Suppressor macrophage treated with lipopolysaccharide for 1 hour (primary cell): ENCODE results near the gene CHST13.

Experiments
- DNase-seq, 3 donors: peaks; one replicate each; pipeline ENCODE4 v3.0.0-alpha.2; 2020 to 2022

CHST13 gene

DNA sequence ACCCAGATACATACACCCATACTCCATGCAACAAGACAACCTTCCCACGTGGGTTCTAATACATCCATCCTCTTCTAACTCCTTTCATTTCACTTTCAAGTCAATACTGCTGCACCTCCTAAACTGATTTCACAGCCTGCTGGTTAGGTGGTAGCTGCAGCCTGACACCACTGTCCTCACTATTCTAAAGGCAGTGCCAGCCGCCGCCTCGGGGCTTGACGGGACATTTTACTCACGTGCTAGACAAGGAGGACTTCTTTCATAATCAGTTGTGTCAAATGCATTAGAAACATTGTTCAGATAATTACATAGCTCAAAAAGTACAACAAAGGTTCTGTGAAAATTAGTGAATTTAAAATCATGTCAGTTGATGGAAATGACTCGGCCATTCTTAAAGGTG, 12.7 kb upstream of the CHST13 start:
- no peak for DNase-seq

DNA sequence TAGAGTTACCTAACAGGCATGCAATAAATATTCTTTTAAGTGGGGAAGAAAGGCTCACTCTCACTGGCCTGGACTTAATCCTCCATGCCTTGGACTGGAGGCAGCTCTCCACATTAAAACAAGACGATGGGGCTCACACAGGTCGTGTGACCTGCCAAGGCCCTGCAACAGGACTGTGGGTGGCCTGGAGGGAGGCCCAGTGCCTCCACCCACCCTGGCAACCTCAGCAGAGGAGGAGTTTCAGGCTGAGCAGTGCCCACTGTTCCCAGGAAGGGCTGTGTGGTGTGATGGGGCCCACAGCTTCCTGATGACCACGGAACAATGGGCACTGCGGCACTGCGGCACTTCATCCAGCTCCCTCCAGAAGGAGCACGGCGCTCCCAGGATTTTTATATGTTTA, 11.9 kb upstream of the CHST13 start:
- no peak for DNase-seq

DNA sequence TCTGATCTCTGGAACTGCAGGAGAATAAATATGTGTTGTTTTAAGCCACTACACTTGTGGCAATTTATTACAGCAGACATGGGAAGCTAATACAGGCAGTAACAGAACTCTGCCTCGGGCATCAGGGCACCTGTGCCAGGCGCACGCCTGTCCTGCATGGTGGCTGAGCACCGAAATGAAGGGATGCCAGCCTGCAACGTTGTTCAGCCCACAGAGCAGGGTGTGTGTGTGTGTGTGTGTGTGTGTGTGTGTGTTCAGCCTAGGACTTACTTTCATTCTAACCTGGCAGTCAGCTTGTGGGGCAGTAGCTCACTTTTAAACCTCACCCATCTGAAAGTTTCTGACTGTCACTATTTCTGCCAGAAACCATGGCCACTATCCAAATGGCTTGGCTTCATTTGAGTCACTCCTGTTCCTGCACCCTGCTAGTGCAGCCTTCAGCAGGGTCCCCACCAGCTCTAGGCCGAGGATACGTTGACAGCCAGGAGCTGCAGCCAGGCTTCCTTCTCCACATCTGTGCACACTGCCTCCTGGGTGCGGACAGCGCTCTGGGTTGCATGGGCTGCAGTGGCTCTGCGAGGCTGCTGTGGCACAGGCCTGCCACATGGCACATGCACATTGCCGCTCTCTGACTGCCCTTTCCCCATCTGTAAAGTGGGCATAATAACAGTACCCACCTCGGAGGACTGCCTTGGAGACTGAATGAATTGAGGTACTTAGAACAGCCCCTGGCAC, 10.9 kb upstream of the CHST13 start:
- DNase-seq: no peak

DNA sequence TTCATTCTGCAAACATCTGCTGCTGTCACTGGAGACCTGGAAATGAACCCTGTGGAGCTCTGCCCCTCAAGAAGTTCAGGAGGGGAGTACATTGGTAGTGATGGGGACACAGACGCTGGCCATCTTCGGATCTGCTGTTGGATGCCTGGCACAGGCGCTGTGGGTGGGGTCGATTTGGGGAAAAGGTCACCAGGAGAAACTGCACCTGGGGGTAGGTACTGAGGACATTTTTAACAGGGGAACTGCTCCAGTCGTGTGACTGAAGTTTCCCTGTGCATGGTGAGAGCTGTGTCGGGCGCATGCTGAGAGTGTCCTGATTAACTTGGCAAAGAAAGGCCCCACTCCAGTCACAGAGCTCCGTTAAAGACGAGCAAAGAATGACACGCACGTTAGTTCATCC, 9.8 kb upstream of the CHST13 start:
- DNase-seq: no peak

DNA sequence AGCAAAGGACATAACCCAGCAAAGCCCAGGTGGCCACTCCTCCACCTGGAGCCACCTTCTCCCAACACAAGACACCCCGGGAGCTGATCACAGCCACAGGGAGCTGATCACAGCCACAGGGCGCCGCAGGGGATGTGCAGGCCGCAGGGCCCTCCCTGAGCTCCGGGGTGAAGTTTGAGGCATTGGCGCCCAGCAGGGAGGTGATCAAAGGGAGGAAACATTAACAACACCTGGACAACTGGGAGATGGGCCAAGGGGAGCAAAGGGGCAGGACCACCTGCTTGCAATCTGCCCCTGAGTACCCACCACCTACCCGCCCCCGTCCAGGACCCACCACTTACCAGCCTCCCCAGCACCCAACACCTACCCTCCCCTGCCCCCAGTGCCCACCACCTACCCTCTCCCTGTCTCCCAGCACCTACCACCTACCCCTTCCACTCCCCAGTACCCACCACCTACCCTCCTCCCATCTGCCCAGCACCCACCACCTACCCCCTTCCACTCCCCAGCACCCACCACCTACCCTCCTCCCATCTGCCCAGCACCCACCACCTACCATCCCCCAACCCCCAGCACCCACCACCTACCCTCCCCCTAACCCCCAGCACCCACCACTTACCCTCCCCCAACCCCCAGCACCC, 8.8 kb upstream of the CHST13 start:
- no peak for DNase-seq

DNA sequence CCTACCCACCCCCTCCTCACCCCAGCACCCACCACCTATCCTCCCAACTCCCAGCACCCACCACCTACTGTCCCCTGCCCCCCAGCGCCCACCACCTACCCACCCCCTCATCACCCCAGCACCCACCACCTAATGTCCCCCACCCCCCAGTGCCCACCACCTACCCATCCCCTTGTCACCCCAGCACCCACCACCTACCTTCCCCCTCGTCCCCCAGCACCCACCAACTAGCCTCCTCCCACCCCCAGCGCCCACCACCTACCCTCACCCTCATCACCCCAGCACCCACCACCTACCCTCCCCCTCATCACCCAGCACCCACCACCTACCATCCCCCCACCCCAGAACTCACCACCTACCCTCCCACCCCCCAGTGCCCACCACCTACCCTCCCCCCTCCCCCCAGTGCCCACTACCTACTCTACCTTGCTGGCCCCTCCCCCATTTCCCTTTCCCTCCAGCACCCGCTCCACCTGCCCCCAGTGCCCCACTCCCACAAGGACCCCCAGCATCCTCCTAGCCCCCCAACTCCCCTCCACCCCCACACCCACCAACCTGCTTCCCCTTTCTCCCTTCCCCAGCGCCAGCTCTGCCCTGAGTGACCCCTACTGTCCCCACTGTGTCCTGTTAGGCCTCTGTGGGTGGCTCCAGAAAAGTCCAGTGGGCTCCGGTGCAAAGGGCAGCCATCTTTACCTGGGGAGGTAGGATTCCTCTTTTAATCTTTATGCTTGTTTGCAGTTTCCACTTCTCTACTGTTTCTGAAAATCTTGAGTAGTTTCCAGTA, 7.6 kb upstream of the CHST13 start:
- no peak for DNase-seq

DNA sequence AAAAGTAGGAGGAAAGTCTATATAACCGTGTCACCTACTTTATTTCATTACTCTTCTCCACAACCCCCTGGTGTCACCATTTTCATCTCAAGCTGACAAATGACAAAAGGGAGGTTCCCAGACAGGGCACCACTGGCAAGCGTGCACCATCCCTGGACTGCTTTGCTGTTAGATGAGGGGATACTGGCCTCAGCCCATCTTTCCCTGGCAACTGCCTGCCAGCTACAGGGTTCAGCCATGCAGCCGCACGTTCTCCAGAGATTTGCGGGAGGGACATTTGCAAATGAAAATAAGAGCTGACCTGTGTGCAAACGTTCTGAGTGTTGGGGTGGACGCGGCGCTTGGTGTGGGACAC, 7.0 kb upstream of the CHST13 start:
- no peak for DNase-seq

DNA sequence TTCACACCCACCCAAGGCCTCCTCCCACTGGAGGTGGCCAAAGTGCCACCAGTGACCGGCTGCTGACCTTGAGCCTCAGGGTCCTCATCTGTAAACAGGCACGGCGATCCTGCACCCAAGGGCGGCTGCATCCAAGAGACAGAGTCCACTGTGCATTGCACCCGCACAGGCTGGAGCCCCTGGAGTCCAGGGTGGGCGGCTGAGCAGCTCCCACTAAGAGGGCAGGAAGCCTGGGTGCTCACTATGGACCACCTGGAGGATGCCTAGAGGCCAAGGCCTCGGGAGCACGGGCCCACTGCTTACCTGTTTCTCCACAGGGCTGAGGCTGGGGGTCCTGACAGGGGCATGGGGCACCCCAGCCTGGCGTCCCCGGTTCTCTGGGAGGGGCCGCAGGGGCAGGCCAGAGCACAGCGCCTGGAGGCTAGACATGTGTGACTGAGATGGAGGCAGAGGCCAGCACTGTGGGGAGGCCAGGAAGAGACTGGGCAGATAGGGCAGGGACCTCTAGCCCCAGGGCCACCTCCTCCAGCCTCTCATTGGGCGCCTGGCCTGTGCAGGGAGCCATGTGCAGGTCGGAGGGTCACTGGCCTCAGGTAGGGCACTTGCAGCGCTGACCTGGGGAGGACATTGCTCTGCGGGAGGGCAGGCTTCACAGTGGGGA, 6.5 kb upstream of the CHST13 start, which contains the start of gene UROC1:
UROC1 (minus strand) TSS at position 483 of the 661 bp plus-strand sequence; CDS start at position 429, 54 bp downstream.
- no peak for DNase-seq

DNA sequence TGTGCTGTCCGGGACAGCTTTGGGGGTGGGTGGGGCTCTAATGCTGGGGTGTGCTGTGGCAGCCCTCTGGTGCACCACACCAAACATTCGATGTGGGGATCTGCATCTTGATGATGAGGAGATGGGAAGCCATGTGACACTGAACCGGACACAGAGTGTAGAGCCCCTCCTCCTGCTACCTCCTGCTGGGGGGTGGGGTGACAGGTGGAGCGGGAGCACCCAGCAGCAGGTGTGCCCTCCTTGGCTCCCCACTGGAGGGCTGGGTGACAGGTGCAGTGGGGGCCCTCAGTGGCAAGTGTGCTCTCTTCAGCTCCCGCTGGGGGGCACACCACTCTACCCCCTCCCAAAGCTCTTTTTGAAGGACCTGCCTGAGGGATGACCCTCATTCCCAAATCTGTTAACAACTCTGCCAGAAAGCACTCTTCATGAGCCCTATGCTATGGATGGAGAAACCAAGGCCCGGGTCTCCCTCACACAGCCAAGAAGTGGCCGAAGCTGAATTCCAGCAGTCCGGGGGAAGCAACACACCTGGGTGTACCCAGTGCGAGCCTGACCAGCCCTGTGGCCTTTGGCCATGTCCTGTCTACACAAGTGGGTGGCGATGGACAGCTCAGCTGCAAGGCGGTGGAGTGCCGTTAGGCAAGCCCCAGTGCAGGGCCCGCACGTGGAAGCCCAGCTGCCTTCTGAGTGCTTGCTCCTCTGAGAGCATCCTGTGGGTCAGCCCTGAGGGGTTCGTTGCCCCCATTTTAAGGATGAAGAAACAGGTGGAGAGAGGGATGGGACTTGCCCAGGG, 5.8 kb upstream of the CHST13 start:
- DNase-seq: no peak

DNA sequence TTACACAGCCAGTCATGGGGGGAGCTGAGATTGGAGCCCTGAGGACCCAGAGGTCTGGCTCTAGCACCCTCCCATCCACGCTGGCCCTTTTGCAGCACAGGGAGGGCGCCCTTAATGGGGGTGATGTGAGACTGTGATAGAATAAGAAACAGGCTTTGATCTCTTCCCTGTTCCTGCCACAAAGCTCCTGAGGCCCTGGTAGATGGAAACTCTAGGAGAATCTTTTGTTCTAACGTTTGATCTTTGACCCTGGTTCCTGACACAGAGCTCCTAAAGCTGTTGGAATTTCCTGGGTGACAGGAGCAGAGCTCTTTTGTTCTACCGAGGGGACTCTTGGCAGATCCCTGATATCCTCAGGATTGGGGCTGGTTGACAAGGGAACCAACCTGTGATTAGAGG, 5.2 kb upstream of the CHST13 start:
- no peak for DNase-seq

DNA sequence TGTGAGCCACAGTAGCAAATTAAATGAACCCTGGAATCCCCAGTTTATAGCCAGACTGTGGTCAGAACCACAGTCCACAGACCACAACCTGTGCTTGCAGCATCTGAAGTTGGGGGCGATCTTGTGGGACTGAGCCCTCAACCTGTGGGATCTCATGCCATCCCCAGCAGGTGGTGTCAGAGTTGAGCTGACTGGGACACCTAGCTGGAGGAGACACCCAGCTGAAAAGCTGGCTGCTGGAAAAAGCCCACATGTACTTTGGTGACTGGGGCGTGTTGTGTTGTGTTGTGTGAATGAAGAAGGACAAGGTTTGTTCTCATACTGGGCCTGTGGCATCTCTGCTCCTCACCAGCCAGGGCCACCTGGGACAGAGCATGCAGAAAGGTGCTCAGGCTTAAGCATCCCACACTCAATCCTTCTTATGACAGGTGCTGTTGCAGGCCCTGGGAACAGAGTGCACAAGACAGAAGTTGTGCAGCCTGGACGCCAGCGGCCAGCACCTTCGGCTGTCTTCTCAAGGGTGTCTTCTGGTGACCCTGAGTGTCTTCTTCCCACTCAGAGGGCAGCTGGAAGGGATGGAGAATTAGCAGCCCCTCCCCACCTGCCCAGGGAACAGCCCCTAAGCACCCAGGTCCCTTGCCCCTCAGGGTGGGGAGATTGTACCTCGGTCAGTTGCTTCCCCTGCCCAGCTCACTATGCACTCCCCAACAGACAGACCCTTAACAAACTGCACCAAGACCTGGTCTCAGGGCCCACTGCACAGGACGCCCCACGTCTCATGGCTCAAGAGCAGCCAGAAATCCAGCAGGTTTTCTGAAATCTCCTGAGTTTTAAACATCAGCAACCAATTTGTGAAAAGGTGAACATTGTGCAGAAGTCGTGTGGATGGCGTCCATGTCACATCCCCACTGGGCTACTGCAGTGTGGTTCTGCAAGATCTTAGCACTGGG, 4.2 kb upstream of the CHST13 start:
- DNase-seq: no peak

DNA sequence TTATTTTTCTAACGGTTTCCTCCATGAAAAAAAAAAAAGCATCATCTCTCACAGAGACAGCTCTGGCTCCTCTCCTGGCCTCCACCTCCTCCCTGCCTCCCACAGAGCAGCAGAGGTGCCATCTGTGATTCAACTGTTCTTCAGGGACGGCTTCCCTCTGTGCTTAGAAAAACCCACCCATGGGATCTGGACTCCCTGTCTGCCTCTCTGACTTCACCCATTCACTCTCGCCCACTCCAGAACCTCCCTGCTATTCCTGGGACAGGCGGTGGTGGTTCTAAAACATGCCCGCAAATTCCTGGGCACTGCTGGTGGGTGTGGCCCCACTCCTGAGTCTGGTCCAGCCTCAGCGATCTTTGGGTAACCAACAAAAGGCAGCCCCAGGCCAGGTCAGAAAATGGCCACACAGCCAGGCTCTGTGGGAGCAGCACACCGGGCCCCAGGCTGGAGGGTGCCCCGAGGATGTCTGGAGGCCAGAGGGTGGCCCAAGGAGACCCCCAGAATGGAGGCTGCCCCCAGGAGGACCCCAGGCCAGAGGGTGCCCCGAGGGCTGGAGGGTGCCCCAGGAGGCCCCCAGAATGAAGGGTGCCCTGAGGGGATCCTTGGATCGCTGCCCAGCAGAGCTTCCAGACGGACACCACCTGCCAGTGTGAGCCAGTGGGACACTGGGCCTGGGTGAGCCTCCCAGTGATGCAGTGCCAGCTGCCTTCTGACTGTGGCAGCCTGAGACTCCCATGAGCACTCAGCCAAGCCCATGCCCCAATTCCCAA, 2.6 kb upstream of the CHST13 start:
- DNase-seq: no peak

DNA sequence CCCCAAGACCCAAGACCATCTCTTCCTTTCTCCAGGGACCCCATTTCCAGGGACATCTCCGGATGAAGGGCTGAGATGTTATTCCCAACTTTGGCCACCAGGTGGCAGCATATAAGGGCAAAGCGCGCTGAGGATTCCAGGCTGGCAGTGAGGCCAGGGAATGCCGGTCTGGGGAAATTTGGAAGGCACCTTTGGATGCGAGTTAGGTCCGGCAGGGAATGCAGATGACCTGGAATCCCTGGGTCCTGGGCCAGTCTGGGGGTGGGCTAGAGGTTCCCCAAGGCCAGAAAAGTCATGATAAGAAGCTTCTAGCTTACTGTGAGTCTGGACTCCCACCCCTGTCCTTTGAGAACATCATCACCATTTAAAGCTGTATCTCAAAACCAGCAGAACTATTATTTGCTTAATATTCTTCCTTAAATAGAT, 1.6 kb upstream of the CHST13 start:
- DNase-seq: peak; percentile 63 to 76 (median 71)

DNA sequence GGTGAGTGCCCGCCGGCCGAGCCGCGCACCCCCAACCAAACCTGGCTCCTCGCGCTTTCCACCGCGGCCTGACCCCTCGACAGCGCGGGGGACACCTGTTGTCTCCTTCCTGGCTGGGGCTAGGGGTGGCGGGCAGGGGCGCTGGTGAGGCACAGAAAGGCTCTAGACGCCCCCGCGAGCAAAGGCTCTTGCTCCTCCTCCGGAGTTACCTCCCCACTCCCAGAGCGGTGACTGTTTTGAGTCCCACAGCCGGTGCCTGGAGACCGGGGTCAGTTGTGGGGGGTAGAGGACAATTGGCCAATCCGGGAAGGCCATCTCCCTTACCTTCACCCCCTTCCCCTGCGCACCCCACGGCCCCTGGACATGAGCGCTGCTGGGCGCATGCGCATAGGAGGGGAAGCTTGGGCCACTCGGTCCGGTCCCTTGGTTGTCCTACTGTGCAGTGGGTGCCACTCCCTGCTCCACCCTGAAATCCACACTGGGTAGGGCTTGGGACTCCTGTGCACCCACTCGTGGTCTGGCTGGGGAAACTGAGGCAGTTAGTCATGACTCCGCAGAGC, 554 bp downstream of the CHST13 start:
- peak; percentile 33 to 77 (median 69) for DNase-seq

DNA sequence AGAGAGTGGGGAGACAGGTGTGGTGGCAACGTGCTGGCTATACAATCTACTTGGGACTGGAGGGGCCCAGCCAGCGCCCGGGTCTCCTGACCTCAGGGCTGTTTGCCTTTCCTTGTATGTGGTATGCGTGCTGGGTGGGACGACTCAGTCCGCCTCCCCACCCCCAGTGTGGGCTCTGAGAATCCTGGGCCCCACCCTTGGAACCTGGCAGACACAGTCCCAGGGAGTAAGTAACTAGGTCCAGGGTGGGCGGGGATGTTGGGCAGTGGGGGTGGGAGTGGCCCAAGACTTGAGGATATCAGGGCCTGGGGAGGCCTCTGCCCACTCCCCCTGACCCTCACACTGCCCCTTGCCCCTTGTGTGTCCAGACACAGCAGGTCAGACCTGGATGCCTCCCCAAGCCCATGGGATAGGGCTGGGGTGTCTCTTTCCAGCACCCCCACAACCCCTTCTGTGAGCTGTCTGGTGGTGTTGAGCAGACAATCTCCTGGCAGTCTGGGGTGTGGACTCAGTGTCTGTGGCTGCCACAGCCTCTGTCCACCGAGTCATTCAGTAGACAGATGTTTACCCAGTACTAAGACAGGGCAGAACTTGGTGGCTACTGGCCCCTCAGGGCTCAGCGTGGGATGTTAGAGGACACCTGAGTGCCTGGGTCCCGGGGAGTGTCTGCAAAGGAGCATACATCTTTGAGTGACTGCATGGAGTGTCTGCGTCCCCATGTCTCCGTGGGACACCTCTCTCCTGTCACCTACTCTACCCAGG, 1.3 kb downstream of the CHST13 start:
- DNase-seq: no peak

DNA sequence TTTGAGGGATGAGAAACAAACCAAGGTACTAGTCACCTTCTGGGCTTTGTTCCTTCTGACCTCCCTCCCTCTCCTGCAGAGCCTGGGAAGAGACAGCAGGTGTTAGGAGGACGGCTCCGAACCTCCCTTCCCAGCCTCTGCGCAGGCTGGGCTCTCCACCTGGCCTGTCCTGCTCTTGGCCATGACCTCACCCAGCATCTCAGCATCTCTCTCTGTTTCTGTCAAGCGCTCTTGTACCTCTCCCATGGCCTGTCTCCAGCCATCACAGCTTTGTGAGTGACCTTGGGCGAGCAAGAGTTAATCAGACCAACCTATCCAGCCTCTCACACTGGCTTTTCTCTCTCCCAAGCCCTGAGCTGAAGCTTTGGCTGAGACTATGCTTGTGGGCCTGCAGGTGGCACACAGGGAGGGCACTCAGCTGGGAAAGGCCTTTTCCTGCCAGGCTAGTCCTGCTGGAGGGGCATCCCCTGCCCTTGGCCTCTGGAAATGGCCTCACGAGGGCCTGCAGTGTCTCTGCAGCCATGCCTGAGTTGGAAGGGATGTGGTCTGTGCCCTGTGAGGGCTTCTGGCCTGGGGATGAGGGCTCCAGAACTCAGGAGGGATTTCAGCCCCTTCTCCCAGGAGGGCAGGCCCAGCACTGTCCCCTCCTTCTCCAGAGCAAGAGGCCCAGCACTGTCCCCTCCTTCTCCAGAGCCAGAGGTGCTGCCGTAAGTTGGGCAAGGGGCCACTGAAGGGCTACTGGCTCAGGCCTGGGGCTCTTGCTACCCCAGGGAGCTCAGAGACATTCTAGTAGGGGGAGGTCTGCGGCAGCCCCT, 2.1 kb downstream of the CHST13 start:
- no peak for DNase-seq

DNA sequence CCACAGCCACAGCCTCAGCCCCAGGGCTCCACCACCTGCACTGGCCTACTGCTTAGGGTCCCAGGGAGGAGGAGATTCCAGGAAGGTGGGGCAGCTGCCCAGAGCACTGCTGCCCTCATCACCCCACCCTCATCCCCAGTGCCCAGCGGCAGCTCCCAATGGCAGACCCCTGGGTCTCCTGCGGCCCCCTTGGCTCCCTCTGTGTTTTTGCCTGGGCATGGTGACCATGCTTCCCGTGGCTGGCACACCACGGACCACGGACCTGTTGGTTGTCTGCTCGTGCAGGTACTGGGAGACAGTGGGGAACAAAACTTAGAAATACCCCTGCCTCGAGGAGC, 2.7 kb downstream of the CHST13 start:
- DNase-seq: no peak

DNA sequence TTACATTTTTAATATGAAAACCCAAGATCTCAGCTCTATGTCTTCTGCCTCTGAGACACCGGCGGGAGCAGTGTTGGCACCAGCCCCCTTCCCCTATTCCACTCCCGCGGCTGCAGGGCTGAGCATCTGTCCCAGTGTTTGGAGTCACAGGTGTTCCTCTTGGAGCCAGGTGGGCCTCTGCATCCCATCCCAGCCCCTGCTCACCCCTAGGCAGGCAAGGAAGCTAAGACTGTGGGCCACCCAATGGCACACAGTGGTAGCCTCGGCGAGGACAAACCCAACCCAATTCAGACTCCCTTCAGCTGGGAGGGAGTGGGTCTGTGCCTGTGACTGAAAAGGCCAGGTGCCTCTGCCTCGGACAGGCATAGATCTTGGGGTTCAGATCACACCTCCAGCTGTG, 3.1 kb downstream of the CHST13 start:
- DNase-seq: no peak
